MM.1S (cell line): Measurements from ENCODE around the gene ZEB2.

Experiments used
- EZH2 ChIP-seq: fragments of 300-600 bp; sonication (generic); optimal IDR thresholded peaks from 2 replicates; pipeline ENCODE3; 2017; ENCODE audit warnings: low read depth, mild to moderate bottlenecking, antibody characterized with exemption, low read length, mixed read lengths
- EZH2phosphoT487 ChIP-seq: fragments of 300-600 bp; sonication (generic); IDR thresholded peaks from 2 replicates; pipeline ENCODE4 v1.6.1; 2018; ENCODE audit warnings: antibody characterized with exemption, low read length
- TF ChIP-seq, protein P1 (sequence below): fragments of 300-600 bp; sonication (generic); IDR thresholded peaks from 2 replicates; pipeline ENCODE4 v1.5.1; 2016; ENCODE audit warnings: antibody characterized with exemption, low read length, mixed read lengths

DNA sequence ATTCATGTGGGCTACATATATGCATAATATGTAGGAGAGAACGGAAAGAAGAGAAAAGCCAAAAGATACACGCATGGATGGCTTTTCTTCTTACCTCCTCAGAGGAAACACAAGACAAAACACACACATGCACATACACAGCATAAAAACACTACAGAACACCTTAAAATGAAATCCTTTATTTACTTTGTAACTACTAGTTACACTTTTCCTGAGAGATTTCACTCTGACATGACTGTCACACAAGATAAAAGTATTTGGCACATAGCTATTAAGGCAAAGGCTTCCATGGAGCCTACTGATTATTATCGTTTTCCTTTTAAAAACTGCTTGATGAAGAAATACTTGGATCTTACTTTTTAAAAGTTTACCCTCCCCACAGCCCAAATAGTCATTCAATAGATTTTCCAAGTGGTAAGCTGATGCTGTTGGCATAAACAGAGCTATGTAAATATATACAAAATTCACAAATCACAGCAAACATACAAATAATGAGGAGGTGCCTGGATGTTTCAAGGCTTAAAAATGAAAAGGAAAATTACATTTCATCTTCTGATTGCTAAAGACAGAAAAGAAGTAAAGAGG is 8.6 kb downstream of the ZEB2 start:
- TF ChIP-seq, protein P1, sequence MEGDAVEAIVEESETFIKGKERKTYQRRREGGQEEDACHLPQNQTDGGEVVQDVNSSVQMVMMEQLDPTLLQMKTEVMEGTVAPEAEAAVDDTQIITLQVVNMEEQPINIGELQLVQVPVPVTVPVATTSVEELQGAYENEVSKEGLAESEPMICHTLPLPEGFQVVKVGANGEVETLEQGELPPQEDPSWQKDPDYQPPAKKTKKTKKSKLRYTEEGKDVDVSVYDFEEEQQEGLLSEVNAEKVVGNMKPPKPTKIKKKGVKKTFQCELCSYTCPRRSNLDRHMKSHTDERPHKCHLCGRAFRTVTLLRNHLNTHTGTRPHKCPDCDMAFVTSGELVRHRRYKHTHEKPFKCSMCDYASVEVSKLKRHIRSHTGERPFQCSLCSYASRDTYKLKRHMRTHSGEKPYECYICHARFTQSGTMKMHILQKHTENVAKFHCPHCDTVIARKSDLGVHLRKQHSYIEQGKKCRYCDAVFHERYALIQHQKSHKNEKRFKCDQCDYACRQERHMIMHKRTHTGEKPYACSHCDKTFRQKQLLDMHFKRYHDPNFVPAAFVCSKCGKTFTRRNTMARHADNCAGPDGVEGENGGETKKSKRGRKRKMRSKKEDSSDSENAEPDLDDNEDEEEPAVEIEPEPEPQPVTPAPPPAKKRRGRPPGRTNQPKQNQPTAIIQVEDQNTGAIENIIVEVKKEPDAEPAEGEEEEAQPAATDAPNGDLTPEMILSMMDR = no peak
- no peak for TF ChIP-seq EZH2
- TF ChIP-seq EZH2phosphoT487 = no peak
